Measurements from ENCODE around the gene COPG2. TPM values are rescaled to one million over a fixed set of nuclear protein-coding genes. Genes with fewer than 3 reads are reported as not detected.

The COPG2 gene
- total and polyA plus RNA-seq, 2 of the 8 experiments (the other 6 are each of a cell fraction or from before 2014, with no cell fraction given), result 50.3 to 53.1 TPM

DNA sequence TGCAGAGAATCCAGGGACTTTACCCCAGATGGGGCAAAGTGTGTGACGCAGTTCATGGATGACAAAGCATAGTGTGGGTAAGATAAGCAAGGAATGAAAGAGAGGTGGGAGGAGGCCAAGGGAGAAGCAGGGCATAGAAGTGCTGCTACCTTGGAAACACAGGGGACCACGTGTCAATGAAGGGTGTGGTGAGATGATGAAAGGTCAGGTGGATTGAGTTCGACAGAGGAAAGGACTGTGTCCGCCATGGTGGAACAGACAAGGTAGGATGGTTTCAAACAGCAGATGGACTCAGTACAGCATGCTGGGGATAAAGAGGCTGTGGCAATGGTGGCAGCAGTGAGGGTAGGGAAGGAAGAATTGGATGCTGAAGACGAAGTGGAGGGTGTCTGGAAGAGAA lies 143.9 kb downstream of the COPG2 start:
- no peaks in the 10 kb centered on the region for H3K4me1 ChIP-seq (replicated peaks in 1 of 4; ENCODE audit: control insufficient read depth in 3 of 4, insufficient read depth in 4 of 4, low read length in 3 of 4)
- H2BK120ac ChIP-seq (replicated peaks; ENCODE audit: low read depth, low read length), result no peak overlapping the region
- H3K4ac ChIP-seq (replicated peaks; ENCODE audit: insufficient read length, low read depth, low read length), result no peak overlapping the region
- no peak overlapping the region for H3K56ac ChIP-seq (replicated peaks; ENCODE audit: insufficient read length, low read depth, low read length)
- POLR2A ChIA-PET (ENCODE audit: partially characterized antibody), result no interaction called here
- no peak overlapping the region for H3K4me2 ChIP-seq (ENCODE audit: insufficient read depth in 1 of 2, low read depth in 2 of 2, low read length in 2 of 2)
- H3K79me2 ChIP-seq (ENCODE audit: control insufficient read depth in 1 of 2, insufficient read depth in 2 of 2, low read length in 2 of 2), result no peaks in the 10 kb centered on the region
- peaks cover 0 to 1% of the 10 kb centered on the region in 2 experiments for H4K20me1 ChIP-seq (replicated peaks in 1 of 2; ENCODE audit: control insufficient read depth in 1 of 2, insufficient read depth in 2 of 2, low read length in 2 of 2)
- WGBS, 2 experiments (ENCODE audit: extremely low coverage in 1 of 2, insufficient coverage in 1 of 2, insufficient read length in 1 of 2, insufficient replicate concordance in 2 of 2, low coverage in 1 of 2, low lambda C conversion rate in 2 of 2, missing lambda C conversion rate in 1 of 2), result 92% methylated on average over 5 of the region's 5 CpGs; no CpG with 5 or more reads in 1 of the 2 experiments
- no peak overlapping the region for H2AFZ ChIP-seq (ENCODE audit: low read length)
- H3K27ac ChIP-seq (ENCODE audit: low read depth, low read length), result no peak overlapping the region
- H3K9me3 ChIP-seq (ENCODE audit: insufficient read depth in 2 of 2, low read depth in 1 of 2, low read length in 1 of 2), result no peaks in the 10 kb centered on the region
- no peak overlapping the region for H2AK5ac ChIP-seq (ENCODE audit: low read depth, low read length)
- H2BK12ac ChIP-seq (ENCODE audit: low read depth, low read length), result no peak overlapping the region
- DNase-seq (ENCODE audit: low read depth in 1 of 2, low spot score in 2 of 2) (no peak), FAIRE-seq (no peak)
- H3K23ac ChIP-seq (ENCODE audit: insufficient read length), result no peak overlapping the region
- H3K79me1 ChIP-seq (ENCODE audit: low read depth, low read length), result no peaks in the 10 kb centered on the region
- H2BK5ac ChIP-seq (ENCODE audit: low read depth, low read length), result no peak overlapping the region
- H3K18ac ChIP-seq (ENCODE audit: extremely low read depth, low read length), result no peak overlapping the region
- no peak overlapping the region for H3K9ac ChIP-seq (replicated peaks in 1 of 4; ENCODE audit: extremely low read depth in 1 of 4, low read depth in 3 of 4, low read length in 3 of 4)
- H4K5ac ChIP-seq (ENCODE audit: insufficient read length, low read depth, low read length), result no peak overlapping the region
- no peaks in the 10 kb centered on the region; the same call in 1 of the 2 replicates for H3K23me2 ChIP-seq (ENCODE audit: low read depth, low read length)
- H2BK15ac ChIP-seq (ENCODE audit: low read length), result no peak overlapping the region
- no peak overlapping the region for H3K4me3 ChIP-seq (ENCODE audit: extremely low read depth in 1 of 4, insufficient read depth in 2 of 4, low read depth in 3 of 4, low read length in 4 of 4)
- H4K8ac ChIP-seq (ENCODE audit: extremely low read depth, insufficient read depth, low read length), result no peak overlapping the region
- no peaks in the 10 kb centered on the region for H3K27me3 ChIP-seq (replicated peaks in 1 of 4; ENCODE audit: control insufficient read depth in 3 of 4, extremely low read depth in 1 of 4, insufficient read depth in 3 of 4, low read length in 3 of 4)
- CTCF ChIA-PET (ENCODE audit: partially characterized antibody), result no interaction called here
- H3K36me3 ChIP-seq (ENCODE audit: control insufficient read depth in 2 of 4, insufficient read depth in 4 of 4, low read length in 3 of 4), result no peaks in the 10 kb centered on the region; a peak in 3 of 8 replicates
- no peak overlapping the region for H3K14ac ChIP-seq (ENCODE audit: insufficient read length)
- no peak overlapping the region for H4K91ac ChIP-seq (replicated peaks; ENCODE audit: insufficient read length, low read length)
- H2BK20ac ChIP-seq (ENCODE audit: low read length), result no peak overlapping the region
- TF ChIP-seq SP2 (IDR thresholded peaks at IDR 0.05; ENCODE audit: low read length) (no peak), RXRA (IDR thresholded peaks at IDR 0.05; ENCODE audit: insufficient read depth, low read depth, low read length) (no peak), SAP30 (IDR thresholded peaks at IDR 0.05; ENCODE audit: insufficient read depth, insufficient replicate concordance, low read length) (no peak), BACH1 (IDR thresholded peaks at IDR 0.05; ENCODE audit: low read length) (no peak), SP4 (IDR thresholded peaks at IDR 0.05; ENCODE audit: low read length) (no peak), POLR2A (IDR thresholded peaks at IDR 0.05; ENCODE audit: control extremely low read depth in 1 of 2, low read depth in 2 of 2, low read length in 2 of 2) (no peak), CBX5 (IDR thresholded peaks at IDR 0.05; ENCODE audit: low read depth, low read length) (no peak), SIRT6 (IDR thresholded peaks at IDR 0.05; ENCODE audit: low read length) (no peak), PHF8 (conservative IDR thresholded peaks at IDR 0.05; ENCODE audit: low read depth, low read length) (no peak), EP300 (IDR thresholded peaks at IDR 0.05; ENCODE audit: borderline replicate concordance in 1 of 2, low read depth in 2 of 2, low read length in 2 of 2) (no peak), EZH2 (IDR thresholded peaks at IDR 0.05; ENCODE audit: low read depth, low read length, severe bottlenecking) (no peak), EGR1 (IDR thresholded peaks at IDR 0.05; ENCODE audit: borderline replicate concordance, low read depth, low read length) (no peak), POU5F1 (IDR thresholded peaks at IDR 0.05; ENCODE audit: low read depth, low read length) (no peak)
- TF ChIP-seq, protein P1, sequence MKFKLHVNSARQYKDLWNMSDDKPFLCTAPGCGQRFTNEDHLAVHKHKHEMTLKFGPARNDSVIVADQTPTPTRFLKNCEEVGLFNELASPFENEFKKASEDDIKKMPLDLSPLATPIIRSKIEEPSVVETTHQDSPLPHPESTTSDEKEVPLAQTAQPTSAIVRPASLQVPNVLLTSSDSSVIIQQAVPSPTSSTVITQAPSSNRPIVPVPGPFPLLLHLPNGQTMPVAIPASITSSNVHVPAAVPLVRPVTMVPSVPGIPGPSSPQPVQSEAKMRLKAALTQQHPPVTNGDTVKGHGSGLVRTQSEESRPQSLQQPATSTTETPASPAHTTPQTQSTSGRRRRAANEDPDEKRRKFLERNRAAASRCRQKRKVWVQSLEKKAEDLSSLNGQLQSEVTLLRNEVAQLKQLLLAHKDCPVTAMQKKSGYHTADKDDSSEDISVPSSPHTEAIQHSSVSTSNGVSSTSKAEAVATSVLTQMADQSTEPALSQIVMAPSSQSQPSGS (IDR thresholded peaks at IDR 0.05; ENCODE audit: low read length), result no peak

Measured in H1 (cell line).